GM12892 (cell line): ENCODE data around the gene MAD2L2.

Source experiments
- DNase-seq: peaks from one replicate; pipeline ENCODE4 v3.0.0; 2011; ENCODE audit not compliant: insufficient read length
- FAIRE-seq: peaks from 2 replicates; lab custom pipeline; 2011; peaks lifted over from hg19 to GRCh38; lab: Jason Lieb, UNC
- POLR2A ChIP-seq: IDR thresholded peaks from 2 replicates; pipeline ENCODE4 v1.6.1; 2011; ENCODE audit warnings: low read depth, low read length, control low read depth
- POLR2AphosphoS5 ChIP-seq: IDR thresholded peaks from 2 replicates; pipeline ENCODE4 v1.6.1; 2011; ENCODE audit warnings: low read depth, low read length, control low read depth
- TAF1 ChIP-seq: IDR thresholded peaks from 2 replicates; pipeline ENCODE4 v1.6.1; 2011; ENCODE audit warnings: low read depth, mild to moderate bottlenecking, control low read depth, low read length, borderline replicate concordance

MAD2L2 gene

DNA sequence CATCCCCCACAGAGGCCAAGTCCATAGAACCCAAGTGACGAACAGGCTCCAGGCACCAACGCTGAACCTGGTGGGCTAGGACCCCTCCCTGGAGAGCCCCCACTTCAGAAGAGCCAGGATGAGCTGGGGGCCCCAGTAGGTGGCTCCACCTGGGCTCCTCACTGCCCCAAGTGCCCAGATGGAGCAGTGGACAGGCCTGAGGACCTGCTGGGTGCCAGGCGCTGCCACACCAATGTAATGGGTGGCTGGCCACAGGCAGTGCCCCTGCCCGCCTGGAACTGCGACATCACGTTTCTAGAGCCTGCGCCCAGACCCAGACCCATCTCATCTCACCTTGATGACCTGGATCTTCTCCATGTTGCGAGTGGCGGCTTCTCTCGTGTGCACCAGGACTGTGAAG, 5.6 kb downstream of the MAD2L2 start:
- DNase-seq: no peak
- TF ChIP-seq POLR2A (no peak), TAF1 (no peak), POLR2AphosphoS5 (no peak)
- FAIRE-seq: no peak

- no peak for DNase-seq
- FAIRE-seq: no peak
- TF ChIP-seq TAF1: no peak
- no peak for TF ChIP-seq POLR2A
- TF ChIP-seq POLR2AphosphoS5: no peak
Observed at GRCh38 chr1:11674488-11674887, 6.5 kb downstream of the MAD2L2 start.

DNA sequence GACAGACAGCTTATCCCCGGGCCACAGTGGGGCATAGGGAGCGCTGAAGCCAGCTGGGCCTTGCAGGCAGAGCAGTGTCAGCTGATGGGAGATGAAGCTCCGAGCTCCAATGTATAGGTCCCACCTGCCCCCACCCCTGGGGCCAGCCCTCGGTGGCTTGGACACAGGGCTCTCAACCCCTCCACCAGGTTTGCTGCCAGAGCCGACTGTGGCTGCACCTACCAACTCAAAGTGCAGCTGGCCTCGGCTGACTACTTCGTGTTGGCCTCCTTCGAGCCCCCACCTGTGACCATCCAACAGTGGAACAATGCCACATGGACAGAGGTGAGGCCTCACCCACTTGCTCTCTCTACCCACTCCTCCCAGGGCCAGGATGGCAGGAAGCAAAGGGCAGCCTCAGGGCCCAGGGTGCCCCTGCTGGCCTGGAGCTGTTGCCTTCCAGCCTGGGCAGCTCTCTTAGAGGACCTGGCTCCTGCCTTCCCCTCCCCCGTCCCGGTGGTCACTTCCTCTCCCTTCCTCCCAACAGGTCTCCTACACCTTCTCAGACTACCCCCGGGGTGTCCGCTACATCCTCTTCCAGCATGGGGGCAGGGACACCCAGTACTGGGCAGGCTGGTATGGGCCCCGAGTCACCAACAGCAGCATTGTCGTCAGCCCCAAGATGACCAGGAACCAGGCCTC, 7.7 kb downstream of the MAD2L2 start:
- FAIRE-seq: no peak
- no peak for DNase-seq
- TF ChIP-seq POLR2A (no peak), POLR2AphosphoS5 (no peak), TAF1 (no peak)

DNA sequence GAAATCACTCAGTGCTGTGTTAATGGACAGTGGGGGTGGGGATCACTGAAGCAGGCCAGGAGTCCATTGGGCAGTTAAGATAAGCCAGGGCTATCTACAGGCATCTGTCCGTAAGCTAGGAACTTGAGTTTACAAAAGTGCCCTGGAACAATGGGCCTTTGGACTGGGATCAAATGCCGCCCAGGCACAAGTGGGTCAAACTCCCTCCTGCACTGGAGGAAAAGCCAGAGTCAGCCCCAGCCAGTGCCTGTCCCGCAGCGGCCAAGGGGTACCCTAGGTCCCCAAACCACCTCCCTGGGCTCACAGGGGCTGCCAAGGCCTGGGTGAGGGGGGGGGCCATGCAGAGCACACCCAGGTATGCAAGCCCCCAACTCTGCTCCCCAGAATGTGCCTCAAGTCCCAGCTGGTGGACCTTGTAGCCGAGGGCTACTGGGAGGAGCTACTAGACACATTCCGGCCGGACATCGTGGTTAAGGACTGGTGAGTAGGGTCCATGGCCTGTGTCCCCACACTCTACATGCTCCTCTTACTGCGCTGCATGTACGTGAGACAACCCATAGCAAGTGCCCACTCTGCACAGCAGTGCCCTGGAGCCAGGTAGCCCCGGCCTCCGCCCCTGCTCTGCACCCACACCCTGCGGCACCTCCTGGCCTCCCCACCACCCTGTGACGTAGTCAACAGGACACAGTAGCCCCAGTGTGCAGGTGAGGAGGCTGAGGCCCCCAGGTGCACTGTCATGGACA, 9.2 kb downstream of the MAD2L2 start:
- no peak for FAIRE-seq
- no peak for DNase-seq
- TF ChIP-seq POLR2A (no peak), POLR2AphosphoS5 (peak; percentile 64; the same call in 1 of the 2 replicates), TAF1 (no peak)

DNA sequence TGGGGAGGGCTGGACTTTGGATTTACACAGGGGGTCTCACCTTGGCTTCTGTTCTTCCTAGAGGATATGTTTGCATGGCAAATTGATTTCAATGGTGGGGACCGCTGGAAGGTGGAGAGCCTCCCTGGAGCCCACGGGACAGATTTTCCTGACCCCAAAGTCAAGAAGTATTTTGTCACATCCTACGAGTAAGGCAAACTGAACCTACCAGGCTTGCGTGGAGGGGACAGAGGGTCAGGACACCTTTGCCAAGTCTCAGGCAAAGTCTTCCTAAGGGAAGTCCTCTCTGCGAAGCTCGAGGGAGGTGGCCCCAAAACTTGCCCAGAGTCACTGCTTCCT, 9.8 kb downstream of the MAD2L2 start:
- TF ChIP-seq POLR2AphosphoS5 (no peak), TAF1 (no peak), POLR2A (no peak)
- FAIRE-seq (no peak), DNase-seq (no peak)

GRCh38 chr1:11670747-11671146, 10.2 kb downstream of the MAD2L2 start:
- TF ChIP-seq POLR2AphosphoS5 (no peak), POLR2A (no peak), TAF1 (no peak)
- FAIRE-seq (peak; percentile 58), DNase-seq (no peak)

DNA sequence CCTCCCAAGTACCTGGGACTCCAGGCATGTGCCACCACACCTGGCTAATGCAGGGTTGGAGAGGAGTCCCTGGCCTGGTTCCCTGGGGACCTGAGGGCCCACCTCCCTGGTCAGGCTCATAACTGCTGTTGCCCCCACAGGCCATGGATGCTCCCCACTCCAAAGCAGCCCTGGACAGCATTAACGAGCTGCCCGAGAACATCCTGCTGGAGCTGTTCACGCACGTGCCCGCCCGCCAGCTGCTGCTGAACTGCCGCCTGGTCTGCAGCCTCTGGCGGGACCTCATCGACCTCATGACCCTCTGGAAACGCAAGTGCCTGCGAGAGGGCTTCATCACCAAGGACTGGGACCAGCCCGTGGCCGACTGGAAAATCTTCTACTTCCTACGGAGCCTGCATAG, 12.4 kb downstream of the MAD2L2 start:
- DNase-seq (no peak), FAIRE-seq (no peak)
- no peak for TF ChIP-seq POLR2AphosphoS5
- TF ChIP-seq POLR2A: no peak
- no peak for TF ChIP-seq TAF1

- FAIRE-seq: peak; percentile 88
- TF ChIP-seq POLR2A (no peak), TAF1 (no peak), POLR2AphosphoS5 (no peak)
- DNase-seq: peak; percentile 73
Observed at GRCh38 chr1:11664336-11665065, 16.4 kb downstream of the MAD2L2 start.

DNA sequence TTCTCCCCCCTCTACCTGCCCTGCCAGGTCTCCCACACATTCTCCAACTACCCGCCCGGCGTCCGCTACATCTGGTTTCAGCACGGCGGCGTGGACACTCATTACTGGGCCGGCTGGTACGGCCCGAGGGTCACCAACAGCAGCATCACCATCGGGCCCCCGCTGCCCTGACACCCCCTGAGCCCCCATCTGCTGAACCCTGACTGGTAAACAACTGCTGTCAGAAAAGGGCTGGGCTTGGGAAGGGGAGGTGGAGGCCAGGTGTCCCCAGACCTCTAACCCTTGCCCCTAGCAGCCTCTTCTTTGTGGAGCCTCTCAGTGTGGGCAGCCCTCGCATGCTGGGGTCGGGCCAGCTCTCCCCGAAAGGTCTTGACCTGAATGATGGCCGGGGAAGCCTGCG, 19.8 kb downstream of the MAD2L2 start:
- TF ChIP-seq TAF1 (no peak), POLR2AphosphoS5 (no peak), POLR2A (no peak)
- FAIRE-seq: no peak
- no peak for DNase-seq

DNA sequence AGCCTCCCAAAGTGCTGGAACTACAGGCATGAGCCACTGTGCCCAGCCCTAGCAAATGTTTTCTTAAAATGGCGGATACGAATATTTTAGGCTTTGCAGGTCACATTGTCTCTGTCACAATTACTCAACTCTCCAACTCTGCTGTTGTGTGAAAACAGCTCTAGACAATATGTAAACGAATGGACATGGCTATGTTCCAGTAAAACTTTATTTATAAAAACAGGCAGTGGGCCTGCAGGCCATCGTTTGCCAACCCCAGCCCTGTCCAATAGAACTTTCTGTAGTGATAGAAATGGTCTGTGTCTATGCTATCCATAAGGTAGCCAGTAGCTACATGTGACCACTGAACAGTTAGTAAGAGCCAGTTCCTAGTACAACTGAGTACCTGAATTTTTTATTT, 21.2 kb downstream of the MAD2L2 start:
- no peak for DNase-seq
- TF ChIP-seq TAF1: no peak
- TF ChIP-seq POLR2AphosphoS5: no peak
- TF ChIP-seq POLR2A: no peak
- FAIRE-seq: no peak

- no peak for TF ChIP-seq TAF1
- no peak for TF ChIP-seq POLR2AphosphoS5
- TF ChIP-seq POLR2A: no peak
- FAIRE-seq (no peak), DNase-seq (no peak)
Observed at GRCh38 chr1:11658542-11658941, 22.4 kb downstream of the MAD2L2 start.
